HEK293T (cell line): ENCODE data around the gene KRT33A.

Experiments used
- CTCF ChIA-PET: fragments of 350-600 bp; formaldehyde crosslinking; extraction: SDS; loops from one replicate; lab custom pipeline; 2021; ENCODE audit warnings: antibody characterized with exemption, inconsistent platforms; lab: Yijun Ruan, JAX
- POLR2A ChIA-PET: fragments of 350-600 bp; formaldehyde crosslinking; extraction: SDS; loops from one replicate; lab custom pipeline; 2020; ENCODE audit warnings: antibody characterized with exemption, inconsistent platforms; lab: Yijun Ruan, JAX
- DNase-seq: peaks from one replicate; pipeline ENCODE4 v3.0.0; 2012; ENCODE audit warnings: mixed read lengths; ENCODE audit errors: extremely low spot score
- ARNT ChIP-seq: fragments of 450-650 bp; IDR thresholded peaks from 2 replicates; pipeline ENCODE4 v1.6.1; 2017; ENCODE audit warnings: mild to moderate bottlenecking
- BHLHE40 ChIP-seq: fragments of 450-650 bp; IDR thresholded peaks from 2 replicates; pipeline ENCODE4 v1.6.1; 2016; ENCODE audit warnings: mild to moderate bottlenecking, moderate library complexity, borderline replicate concordance
- CTBP1 ChIP-seq: fragments of 450-650 bp; IDR thresholded peaks from 2 replicates; pipeline ENCODE4 v1.6.1; 2016; ENCODE audit warnings: borderline replicate concordance
- ELF4 ChIP-seq: fragments of 450-650 bp; IDR thresholded peaks from 2 replicates; pipeline ENCODE4 v1.6.1; 2017; ENCODE audit warnings: antibody characterized with exemption
- FOXA1 ChIP-seq: fragments of 450-650 bp; IDR thresholded peaks from 2 replicates; pipeline ENCODE4 v1.6.1; 2016; ENCODE audit warnings: mild to moderate bottlenecking
- FOXK2 ChIP-seq: fragments of 450-650 bp; IDR thresholded peaks from 2 replicates; pipeline ENCODE4 v1.6.1; 2016; ENCODE audit warnings: mild to moderate bottlenecking
- FOXM1 ChIP-seq: fragments of 450-650 bp; IDR thresholded peaks from 2 replicates; pipeline ENCODE4 v1.6.1; 2017; ENCODE audit warnings: mild to moderate bottlenecking, borderline replicate concordance
- HDGF ChIP-seq: fragments of 450-650 bp; IDR thresholded peaks from 2 replicates; pipeline ENCODE4 v1.6.1; 2017; ENCODE audit warnings: antibody characterized with exemption, borderline replicate concordance
- L3MBTL2 ChIP-seq: fragments of 450-650 bp; conservative IDR thresholded peaks from 2 replicates; pipeline ENCODE4 v1.6.1; 2016; ENCODE audit warnings: mild to moderate bottlenecking
- LEF1 ChIP-seq: fragments of 450-650 bp; IDR thresholded peaks from 2 replicates; pipeline ENCODE4 v1.6.1; 2017; ENCODE audit warnings: mild to moderate bottlenecking, borderline replicate concordance
- NFRKB ChIP-seq: fragments of 450-650 bp; IDR thresholded peaks from 2 replicates; pipeline ENCODE4 v1.6.1; 2016; ENCODE audit warnings: mild to moderate bottlenecking, moderate library complexity
- SP1 ChIP-seq: fragments of 450-650 bp; IDR thresholded peaks from 2 replicates; pipeline ENCODE4 v1.6.1; 2017
- SUZ12 ChIP-seq: fragments of 450-650 bp; IDR thresholded peaks from 2 replicates; pipeline ENCODE4 v1.6.1; 2016; ENCODE audit warnings: mild to moderate bottlenecking
- TARDBP ChIP-seq: fragments of 450-650 bp; IDR thresholded peaks from 2 replicates; pipeline ENCODE4 v1.6.1; 2016
- ZNF384 ChIP-seq: fragments of 450-650 bp; IDR thresholded peaks from 2 replicates; pipeline ENCODE4 v1.6.1; 2016
- TF ChIP-seq, protein P1 (sequence below): fragments of 450-650 bp; IDR thresholded peaks from 2 replicates; pipeline ENCODE4 v1.6.1; 2016

KRT33A gene

DNA sequence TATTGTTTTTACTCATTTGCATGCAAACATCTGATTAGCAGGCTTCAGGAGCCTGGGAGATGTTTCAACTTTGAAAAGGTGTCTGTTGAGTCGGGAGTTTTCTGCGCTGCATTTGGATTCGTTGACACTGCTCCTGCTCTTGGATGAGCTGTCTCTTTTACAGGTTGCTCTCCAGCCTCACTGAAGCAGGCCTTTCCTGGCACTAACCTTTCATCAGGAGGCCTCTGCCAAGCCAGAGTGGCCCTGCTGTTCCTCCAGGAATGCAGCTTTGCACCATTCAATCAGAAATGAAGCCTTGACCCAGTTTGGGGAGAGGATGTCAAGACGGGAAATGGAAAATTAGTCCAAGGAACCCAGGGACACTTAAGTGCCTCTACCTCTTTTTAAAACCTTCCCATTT is 47.6 kb downstream of the KRT33A start:
- CTCF ChIA-PET = interaction anchor here (0.9 kb wide), 1 partner anchor 19 kb away, joined by 4 read pairs; no protein-coding TSS in a partner anchor
- DNase-seq = no peak
- POLR2A ChIA-PET = no interaction called here
- TF ChIP-seq SP1 (no peak), TARDBP (no peak)

- CTCF ChIA-PET = interaction anchor here (0.9 kb wide), 1 partner anchor 20 kb away, joined by 4 read pairs; no protein-coding TSS in a partner anchor
- POLR2A ChIA-PET = no interaction called here
- DNase-seq = no peak
- TF ChIP-seq SP1 = no peak
- no peak for TF ChIP-seq NFRKB
- TF ChIP-seq ELF4 = no peak
- TF ChIP-seq FOXM1 = no peak
- TF ChIP-seq L3MBTL2 = no peak
- no peak for TF ChIP-seq ZNF384
- TF ChIP-seq, protein P1, sequence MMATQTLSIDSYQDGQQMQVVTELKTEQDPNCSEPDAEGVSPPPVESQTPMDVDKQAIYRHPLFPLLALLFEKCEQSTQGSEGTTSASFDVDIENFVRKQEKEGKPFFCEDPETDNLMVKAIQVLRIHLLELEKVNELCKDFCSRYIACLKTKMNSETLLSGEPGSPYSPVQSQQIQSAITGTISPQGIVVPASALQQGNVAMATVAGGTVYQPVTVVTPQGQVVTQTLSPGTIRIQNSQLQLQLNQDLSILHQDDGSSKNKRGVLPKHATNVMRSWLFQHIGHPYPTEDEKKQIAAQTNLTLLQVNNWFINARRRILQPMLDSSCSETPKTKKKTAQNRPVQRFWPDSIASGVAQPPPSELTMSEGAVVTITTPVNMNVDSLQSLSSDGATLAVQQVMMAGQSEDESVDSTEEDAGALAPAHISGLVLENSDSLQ = no peak
- TF ChIP-seq FOXK2 = no peak
- no peak for TF ChIP-seq TARDBP
- TF ChIP-seq CTBP1 = no peak
- no peak for TF ChIP-seq HDGF
- TF ChIP-seq SUZ12 = no peak
- TF ChIP-seq FOXA1 = no peak
Observed at GRCh38 chr17:41301916-41302901, 48.4 kb downstream of the KRT33A start, which contains the start of gene KRTAP29-1. Gene KRTAP29-1, minus strand, starts transcription at chr17:41302851. Its CDS starts 0 bp downstream, at chr17:41302851.

DNA sequence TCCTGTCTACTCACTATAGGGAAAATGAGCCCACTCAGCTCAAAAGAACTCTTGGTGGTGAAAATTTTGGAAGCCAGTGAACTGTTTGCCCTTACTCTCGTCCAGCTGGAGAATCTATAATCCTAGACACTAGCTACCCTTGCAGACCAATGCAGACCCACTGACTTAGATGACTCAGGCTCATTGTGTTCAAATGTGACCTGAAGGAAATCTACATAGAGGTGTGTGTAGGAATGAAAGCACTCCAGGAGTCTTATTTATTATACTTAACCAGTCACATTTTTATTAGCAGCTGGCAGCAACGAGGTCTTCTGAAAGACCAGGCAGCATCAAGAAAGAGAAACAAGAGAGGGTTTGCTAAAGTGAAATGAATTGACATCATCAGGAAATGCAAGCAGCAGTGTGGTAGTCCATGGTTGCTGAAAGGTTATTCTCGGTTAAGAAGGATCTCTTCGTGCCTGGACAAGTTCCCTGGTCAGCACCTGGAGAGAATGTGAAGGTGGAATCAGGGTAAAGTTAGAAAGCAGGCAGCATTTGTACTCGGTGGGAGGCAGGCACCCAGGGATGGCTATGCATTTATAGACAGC is 49.3 kb downstream of the KRT33A start:
- ChIA-PET CTCF (no interaction called here), POLR2A (no interaction called here)
- DNase-seq = no peak
- no peak for TF ChIP-seq ZNF384
- TF ChIP-seq FOXM1 = no peak
- TF ChIP-seq, protein P1 = no peak
- TF ChIP-seq TARDBP = no peak
- TF ChIP-seq SP1 = no peak

DNA sequence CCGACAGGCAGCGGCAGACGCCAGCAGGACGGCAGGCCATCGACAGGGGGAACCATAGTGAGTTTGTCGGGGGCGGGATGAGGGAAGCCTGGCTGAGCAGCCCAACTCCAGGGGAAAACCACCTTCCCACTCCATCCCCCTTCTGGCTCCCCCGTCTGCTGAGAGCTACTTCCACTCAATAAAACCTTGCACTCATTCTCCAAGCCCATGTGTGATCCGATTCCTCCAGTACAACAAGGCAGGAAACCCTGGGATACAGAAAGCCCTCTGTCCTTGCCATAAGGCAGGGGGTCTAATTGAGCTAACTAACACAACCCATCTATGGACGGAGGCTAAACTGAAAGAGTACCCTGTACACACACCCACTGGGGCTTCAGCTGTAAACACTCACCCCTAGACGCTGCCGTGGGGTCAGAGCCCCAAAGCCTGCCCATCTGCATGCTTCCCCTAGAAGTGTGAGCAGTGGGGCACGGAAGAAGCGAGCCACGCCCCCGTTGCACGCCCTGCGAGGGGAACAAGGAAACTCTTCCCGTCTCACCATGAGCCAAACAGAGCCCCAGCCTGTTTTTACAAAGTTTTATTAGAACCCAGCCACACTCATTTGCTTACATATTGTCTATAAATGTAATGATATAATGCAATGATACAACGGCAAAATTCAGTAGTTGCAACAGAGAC is 52.0 kb downstream of the KRT33A start:
- no peak for DNase-seq
- ChIA-PET POLR2A (no interaction called here), CTCF (no interaction called here)
- TF ChIP-seq BHLHE40 = no peak
- no peak for TF ChIP-seq TARDBP
- no peak for TF ChIP-seq CTBP1
- no peak for TF ChIP-seq LEF1
- no peak for TF ChIP-seq SUZ12

DNA sequence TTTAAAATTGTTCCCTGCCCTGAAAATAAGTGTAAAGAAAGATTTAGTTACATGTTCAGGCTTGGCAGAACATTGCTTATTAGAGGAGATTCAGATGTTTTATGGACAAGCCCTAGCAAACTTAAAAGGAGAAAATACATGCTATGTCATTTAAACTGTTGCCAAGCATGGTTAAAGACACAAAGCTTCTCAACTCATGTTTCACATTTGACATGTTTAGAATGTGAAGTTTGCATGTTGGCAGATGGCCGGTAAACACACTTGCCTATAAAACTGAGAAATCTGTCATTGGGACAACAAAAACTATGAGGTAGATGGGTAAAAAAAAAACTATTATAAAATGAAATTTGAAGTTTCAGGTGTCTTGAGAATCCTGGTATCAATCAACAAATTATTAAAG is 53.8 kb downstream of the KRT33A start:
- CTCF ChIA-PET = no interaction called here

More for the DNA sequence above, 53.8 kb downstream of the KRT33A start:
- no peak for DNase-seq
- POLR2A ChIA-PET = no interaction called here
- no peak for TF ChIP-seq ARNT
- no peak for TF ChIP-seq ZNF384
- TF ChIP-seq, protein P1 = no peak
- no peak for TF ChIP-seq FOXM1
- TF ChIP-seq L3MBTL2 = no peak
- no peak for TF ChIP-seq SP1
- TF ChIP-seq FOXA1 = no peak
- TF ChIP-seq LEF1 = no peak
- no peak for TF ChIP-seq HDGF
- TF ChIP-seq TARDBP = no peak
- no peak for TF ChIP-seq NFRKB
- no peak for TF ChIP-seq SUZ12
- no peak for TF ChIP-seq ELF4
- TF ChIP-seq CTBP1 = no peak
- TF ChIP-seq FOXK2 = no peak
- TF ChIP-seq BHLHE40 = no peak
